ENCODE data around the gene EXOC3L1.

- no peak for TF ChIP-seq JUN (CRISPR knock-in tag; IDR thresholded peaks at IDR 0.05)
- no peak for TF ChIP-seq ZBTB40 (IDR thresholded peaks at IDR 0.05)
- TF ChIP-seq ZBTB40 (CRISPR knock-in tag; IDR thresholded peaks at IDR 0.05): no peak
- TF ChIP-seq ZNF451 (CRISPR knock-in tag; IDR thresholded peaks at IDR 0.05): no peak
Observed at GRCh38 chr16:67166110-67166547, 23.8 kb downstream of the EXOC3L1 start.

Data from HepG2 (cell line).